ENCODE measurements around the gene ZSCAN21. TPM values are rescaled to one million over a fixed set of nuclear protein-coding genes. Genes with fewer than 3 reads are reported as not detected.

ZSCAN21 gene
- total RNA-seq, 3 donors from 2014 or later = 12.8 to 21.8 (median 13.0) TPM

Other genes starting within 250 kb of the ZSCAN21 start
- not detected for gene CYP3A43, start 221.8 kb upstream of the ZSCAN21 start, total RNA-seq
- under 1 TPM; 0.32 to 0.98 (median 0.88) TPM for gene OR2AE1, start 172.7 kb upstream of the ZSCAN21 start, total RNA-seq
- gene TRIM4, start 130.2 kb upstream of the ZSCAN21 start, total RNA-seq = 10 to 100 TPM; 46.1 to 65.9 (median 57.7) TPM
- gene GJC3, start 120.2 kb upstream of the ZSCAN21 start, total RNA-seq = 10 to 100 TPM in 1 of 3 donors, 1 to 10 TPM in 1, under 1 TPM in 1; 0.80 to 25.6 (median 6.6) TPM
- 1,000 to 10,000 TPM in 2 of 3 donors, 10 to 100 TPM in 1; 40.0 to 4,981 (median 3,161) TPM for gene AZGP1, start 73.7 kb upstream of the ZSCAN21 start, total RNA-seq
- 10 to 100 TPM; 30.6 to 65.1 (median 52.4) TPM for gene ZKSCAN1, start 34.2 kb upstream of the ZSCAN21 start, total RNA-seq
- 10 to 100 TPM; 19.4 to 43.6 (median 31.5) TPM for gene ZNF3, start 31.9 kb downstream of the ZSCAN21 start, total RNA-seq
- 10 to 100 TPM; 40.8 to 73.4 (median 49.6) TPM for gene COPS6, start 39.2 kb downstream of the ZSCAN21 start, total RNA-seq
- gene MCM7, start 51.6 kb downstream of the ZSCAN21 start, total RNA-seq = 10 to 100 TPM; 46.9 to 51.7 (median 50.1) TPM
- 10 to 100 TPM; 13.8 to 23.3 (median 18.7) TPM for gene AP4M1, start 51.9 kb downstream of the ZSCAN21 start, total RNA-seq
- 10 to 100 TPM; 31.5 to 35.0 (median 34.4) TPM for gene TAF6, start 69.6 kb downstream of the ZSCAN21 start, total RNA-seq
- gene CNPY4, start 69.9 kb downstream of the ZSCAN21 start, total RNA-seq = 10 to 100 TPM in 2 of 3 donors, 1 to 10 TPM in 1; 7.2 to 11.8 (median 11.3) TPM
- gene MBLAC1, start 77.2 kb downstream of the ZSCAN21 start, total RNA-seq = 1 to 10 TPM; 2.7 to 6.9 (median 4.5) TPM
- gene LAMTOR4, start 99.1 kb downstream of the ZSCAN21 start, total RNA-seq = 100 to 1,000 TPM; 154 to 285 (median 207) TPM
- 10 to 100 TPM in 2 of 3 donors, 1 to 10 TPM in 1; 3.4 to 16.1 (median 12.6) TPM for gene TRAPPC14, start 108.9 kb downstream of the ZSCAN21 start, total RNA-seq
- 1 to 10 TPM in 2 of 3 donors, under 1 TPM in 1; 0.98 to 2.5 (median 1.9) TPM for gene GAL3ST4, start 118.8 kb downstream of the ZSCAN21 start, total RNA-seq
- gene GPC2, start 127.6 kb downstream of the ZSCAN21 start, total RNA-seq = 1 to 10 TPM; 1.4 to 3.6 (median 3.4) TPM
- 1 to 10 TPM in 2 of 3 donors, under 1 TPM in 1; 0.80 to 3.3 (median 1.3) TPM for gene STAG3, start 128.1 kb downstream of the ZSCAN21 start, total RNA-seq
- 1 to 10 TPM in 1 of 3 donors, under 1 TPM in 2; 0.32 to 1.2 (median 0.66) TPM for gene PVRIG, start 170.2 kb downstream of the ZSCAN21 start, total RNA-seq